ENCODE measurements around the gene SMYD4.
A peak's percentile ranks its signal among the peaks of the same experiment; 100 is the strongest.
"Not testable (repeated sequence)": the region's sequence is repeated elsewhere in the genome, so short reads cannot be mapped to it uniquely, and the experiment has no call there.

The SMYD4 gene

DNA sequence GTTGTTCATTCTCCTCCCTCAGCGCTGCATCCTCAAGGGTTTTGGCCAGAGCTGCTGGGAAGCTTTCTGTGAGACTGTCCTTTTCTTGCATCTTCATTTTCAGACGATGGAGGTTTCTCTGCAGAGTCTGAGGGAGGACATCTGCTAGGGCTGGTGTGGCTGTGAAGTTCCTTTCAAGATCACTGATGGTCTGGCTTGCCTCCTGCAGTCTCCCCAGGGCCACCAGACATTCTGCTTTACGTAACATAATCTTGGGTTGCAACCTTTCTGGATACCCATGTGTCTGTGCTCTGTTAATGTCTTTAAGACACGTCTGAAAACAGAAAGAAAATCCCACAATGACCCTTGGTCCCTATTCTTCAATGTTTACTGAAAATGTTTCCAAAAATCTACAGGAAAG is 29.0 kb downstream of the SMYD4 start:
- Mint-ChIP-seq H3K27me3 (no peaks in the 10 kb centered on the region), H3K9me3 (no peaks in the 10 kb centered on the region), H3K27ac (no peak overlapping the region), H3K4me3 (no peak overlapping the region), H3K4me1 (peaks cover 9% of the 10 kb centered on the region), H3K36me3 (peaks cover 38% of the 10 kb centered on the region)
- ATAC-seq = no peak

DNA sequence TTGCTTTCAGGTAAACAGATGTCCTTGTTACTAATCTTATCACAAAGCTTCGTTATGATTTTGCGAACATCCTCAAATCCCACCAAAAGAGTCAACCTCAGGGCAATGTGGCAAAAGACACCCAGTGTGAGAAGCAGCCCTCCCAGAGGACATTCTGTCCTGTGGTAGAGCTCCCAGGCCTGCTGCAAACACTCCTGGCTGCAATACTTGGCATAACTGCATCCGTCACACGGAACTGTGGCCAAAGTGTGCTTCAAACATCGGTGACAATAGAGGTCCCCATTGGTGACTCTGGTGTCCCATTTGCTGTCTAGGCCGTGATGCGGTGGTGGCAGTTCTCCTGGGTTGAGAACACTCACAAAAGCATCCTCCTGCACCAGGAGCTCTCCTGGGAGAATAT is 29.5 kb downstream of the SMYD4 start:
- Mint-ChIP-seq H3K27ac (no peak overlapping the region), H3K4me3 (no peak overlapping the region), H3K9me3 (no peaks in the 10 kb centered on the region), H3K36me3 (peaks cover 39% of the 10 kb centered on the region), H3K4me1 (peaks cover 9% of the 10 kb centered on the region), H3K27me3 (no peaks in the 10 kb centered on the region)
- ATAC-seq = no peak

DNA sequence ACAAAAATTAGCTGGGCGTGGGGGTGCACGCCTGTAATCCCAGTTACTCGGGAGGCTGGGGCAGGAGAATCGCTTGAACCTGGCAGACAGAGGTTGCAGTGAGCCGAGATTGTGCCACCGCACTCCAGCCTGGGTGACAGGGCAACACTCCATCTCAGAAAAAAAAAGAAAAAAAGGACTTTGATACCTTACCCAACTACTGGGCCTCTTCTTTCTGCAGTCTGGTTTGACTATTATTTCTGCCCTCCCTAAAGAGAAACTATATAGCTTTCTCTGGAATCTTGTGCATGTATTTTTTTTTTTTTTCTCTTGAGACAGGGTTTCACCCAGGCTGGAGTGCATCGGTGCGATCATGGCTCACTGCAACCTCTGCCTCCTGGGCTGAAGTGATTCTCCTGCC is 31.9 kb downstream of the SMYD4 start:
- H3K9me3 Mint-ChIP-seq, H3K27ac Mint-ChIP-seq, ATAC-seq, H3K4me3 Mint-ChIP-seq, H3K4me1 Mint-ChIP-seq, H3K27me3 Mint-ChIP-seq: not testable (repeated sequence)
- peaks cover 24% of the 10 kb centered on the region for H3K36me3 Mint-ChIP-seq

DNA sequence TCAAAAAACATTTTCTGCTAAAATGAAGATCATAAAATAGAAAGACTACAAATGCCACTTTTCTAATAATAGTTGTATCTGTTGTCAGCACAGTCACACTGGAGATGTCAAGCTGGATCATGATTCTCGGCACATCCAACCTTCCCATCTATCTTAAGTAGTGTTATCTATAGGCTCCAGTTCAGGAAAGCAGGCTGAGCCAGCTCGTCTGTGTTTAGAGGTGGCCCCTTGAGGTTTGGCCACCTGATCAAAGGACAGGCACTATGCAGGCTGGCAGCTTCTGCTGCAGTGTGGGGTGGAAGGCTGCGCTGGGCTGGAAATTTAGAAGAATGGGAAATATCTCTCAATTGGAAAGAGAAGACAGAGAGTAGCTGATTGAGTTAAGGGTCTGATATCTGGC is 32.4 kb downstream of the SMYD4 start:
- H3K27ac Mint-ChIP-seq = peak overlapping the region; percentile 12
- no peak overlapping the region for H3K4me3 Mint-ChIP-seq
- peaks cover 9% of the 10 kb centered on the region for H3K4me1 Mint-ChIP-seq
- no peaks in the 10 kb centered on the region for H3K9me3 Mint-ChIP-seq
- H3K27me3 Mint-ChIP-seq = no peaks in the 10 kb centered on the region
- ATAC-seq = no peak
- peaks cover 24% of the 10 kb centered on the region for H3K36me3 Mint-ChIP-seq

DNA sequence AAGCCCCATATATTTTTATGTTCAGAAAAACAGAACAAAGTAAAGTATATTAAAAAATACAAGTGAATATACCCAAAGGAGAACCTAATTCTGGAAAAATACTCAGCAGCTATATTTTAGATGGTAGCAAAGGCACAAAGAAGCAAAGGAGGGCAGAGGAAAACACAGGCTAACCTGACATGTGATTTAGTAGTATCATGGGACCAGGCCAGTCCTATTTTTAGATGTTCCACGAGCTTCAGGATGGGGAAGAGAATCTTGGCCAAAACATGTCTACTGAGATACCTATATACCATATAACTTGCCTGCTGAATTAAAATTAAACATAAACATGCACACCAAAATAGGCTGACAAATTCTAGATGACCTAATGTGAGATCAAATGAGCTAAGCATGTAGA is 32.9 kb downstream of the SMYD4 start:
- Mint-ChIP-seq H3K4me1 (peaks cover 9% of the 10 kb centered on the region), H3K36me3 (peaks cover 24% of the 10 kb centered on the region), H3K4me3 (no peak overlapping the region), H3K9me3 (no peaks in the 10 kb centered on the region), H3K27ac (peak overlapping the region; percentile 12), H3K27me3 (no peaks in the 10 kb centered on the region)
- no peak for ATAC-seq

DNA sequence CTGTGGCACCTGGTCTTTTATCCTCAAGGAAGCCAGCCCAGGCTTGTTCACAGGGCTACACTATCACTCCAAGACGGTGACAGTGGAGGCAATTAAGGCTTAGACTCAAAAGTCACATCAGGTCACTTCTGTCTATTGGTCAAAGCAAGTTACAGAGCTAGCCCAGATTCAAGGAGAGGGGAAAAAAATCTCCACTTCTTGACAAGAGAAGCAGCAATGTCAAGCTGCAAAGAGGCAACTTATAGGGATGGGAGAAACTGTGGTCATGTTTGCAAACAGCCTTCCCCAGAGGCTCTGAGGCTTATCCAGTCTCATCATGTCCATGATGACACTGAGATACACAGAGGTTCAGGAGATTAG is 36.3 kb downstream of the SMYD4 start:
- ATAC-seq = no peak
- peaks cover 9% of the 10 kb centered on the region for H3K4me1 Mint-ChIP-seq
- no peaks in the 10 kb centered on the region for H3K27me3 Mint-ChIP-seq
- no peak overlapping the region for H3K27ac Mint-ChIP-seq
- no peaks in the 10 kb centered on the region for H3K9me3 Mint-ChIP-seq
- H3K4me3 Mint-ChIP-seq = no peak overlapping the region
- H3K36me3 Mint-ChIP-seq = peaks cover 16% of the 10 kb centered on the region

DNA sequence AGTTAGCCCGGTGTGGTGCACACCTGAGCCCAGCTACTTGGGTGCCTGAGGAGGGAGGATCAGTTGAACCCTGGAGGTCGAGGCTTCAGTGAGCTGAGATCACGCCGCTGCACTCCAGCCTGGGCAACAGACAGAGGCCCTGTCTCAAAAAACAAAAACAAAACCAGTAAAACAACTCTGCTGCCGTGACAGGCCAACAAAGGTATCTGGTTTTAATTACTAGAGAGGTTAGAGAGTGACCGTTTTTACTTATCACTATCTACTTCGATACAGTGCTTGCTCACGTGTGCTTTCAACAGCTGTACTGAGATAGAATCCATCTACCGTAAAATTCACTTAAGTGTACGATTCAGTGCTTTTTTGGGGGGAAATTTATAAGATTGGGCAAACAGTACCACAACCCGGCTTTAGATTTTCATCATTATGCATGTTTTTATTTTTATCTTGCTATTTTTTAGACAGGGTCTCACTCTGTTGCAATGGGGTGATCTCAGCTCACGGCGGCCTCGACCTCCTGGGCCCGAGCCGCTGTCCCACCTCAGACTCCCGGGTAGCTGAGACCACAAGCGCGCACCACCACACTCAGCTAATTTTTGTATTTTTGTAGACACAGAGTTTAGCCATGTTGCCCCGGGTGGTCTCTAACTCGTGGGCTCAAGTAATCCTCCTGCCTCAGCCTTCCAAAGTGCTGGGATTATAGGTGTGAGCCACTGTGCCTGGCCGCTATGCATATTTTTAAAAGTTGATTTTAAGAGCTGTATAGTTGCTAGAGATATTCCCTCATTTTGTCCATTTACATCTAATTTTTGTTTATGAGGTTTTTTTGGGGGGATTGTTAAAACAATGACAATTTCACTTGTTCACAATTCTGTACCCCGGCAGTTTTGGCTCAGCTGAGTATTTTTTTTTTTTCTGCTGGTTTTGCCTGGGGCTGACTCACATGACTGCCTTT is 36.9 kb downstream of the SMYD4 start:
- peaks cover 16% of the 10 kb centered on the region for H3K36me3 Mint-ChIP-seq
- ATAC-seq = no peak
- H3K27me3 Mint-ChIP-seq = no peaks in the 10 kb centered on the region
- peaks cover 9% of the 10 kb centered on the region for H3K4me1 Mint-ChIP-seq
- H3K9me3 Mint-ChIP-seq = no peaks in the 10 kb centered on the region
- H3K4me3 Mint-ChIP-seq = no peak overlapping the region
- H3K27ac Mint-ChIP-seq = no peak overlapping the region

DNA sequence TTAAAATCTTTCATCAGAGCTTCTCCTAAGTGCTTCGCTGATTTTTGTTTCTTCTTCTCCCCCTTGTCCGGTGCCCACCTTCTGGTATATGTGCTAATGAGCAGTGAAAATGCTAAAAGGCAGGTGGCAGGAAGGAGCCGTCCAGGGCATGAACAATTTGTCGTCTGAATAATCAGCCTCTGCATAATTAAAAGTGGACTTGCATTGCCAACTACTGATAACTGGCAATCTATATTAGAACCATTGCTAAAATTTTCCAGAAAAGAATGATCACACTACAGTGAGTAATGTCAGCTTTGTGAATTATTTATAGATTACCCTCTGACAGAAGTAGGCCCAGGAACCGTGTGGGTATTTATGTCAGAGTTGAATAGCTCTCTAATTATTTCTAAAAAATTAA is 39.8 kb downstream of the SMYD4 start:
- no peaks in the 10 kb centered on the region for H3K4me1 Mint-ChIP-seq
- H3K4me3 Mint-ChIP-seq = no peak overlapping the region
- no peaks in the 10 kb centered on the region for H3K27me3 Mint-ChIP-seq
- ATAC-seq = no peak
- no peaks in the 10 kb centered on the region for H3K9me3 Mint-ChIP-seq
- H3K27ac Mint-ChIP-seq = no peak overlapping the region
- H3K36me3 Mint-ChIP-seq = peaks cover 21% of the 10 kb centered on the region

DNA sequence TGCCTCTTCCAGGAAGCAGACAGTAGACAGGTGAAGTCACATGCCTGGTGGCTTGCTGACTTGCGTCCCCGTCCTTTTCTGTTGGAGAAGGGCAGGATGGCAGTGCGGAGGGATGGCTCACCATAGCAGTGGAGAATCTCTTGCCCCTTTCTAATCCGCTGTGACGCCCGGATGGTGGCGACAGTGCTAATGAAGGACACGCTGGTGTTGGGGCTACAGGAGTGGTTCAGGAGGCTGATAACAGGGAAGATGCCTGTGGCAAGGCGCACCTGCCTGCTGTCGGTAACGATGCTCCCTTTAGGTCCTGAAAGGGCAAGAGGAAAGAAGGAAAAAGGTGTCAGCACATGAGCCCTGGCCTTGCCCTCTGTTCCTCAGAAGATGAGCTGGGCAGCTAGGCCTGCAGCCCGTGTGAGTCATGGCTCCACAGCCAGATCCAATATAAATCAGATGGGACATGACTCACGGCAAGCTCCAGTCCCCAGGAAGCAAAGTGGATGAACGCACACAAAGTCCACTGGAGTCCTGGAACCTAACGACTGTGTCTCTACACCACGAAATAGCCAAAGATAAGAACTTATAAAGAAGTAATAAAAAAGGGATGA is 42.3 kb downstream of the SMYD4 start:
- Mint-ChIP-seq H3K27ac (no peak overlapping the region), H3K27me3 (no peaks in the 10 kb centered on the region), H3K4me1 (peaks cover 20% of the 10 kb centered on the region), H3K9me3 (no peaks in the 10 kb centered on the region), H3K36me3 (peaks cover 26% of the 10 kb centered on the region), H3K4me3 (no peak overlapping the region)
- ATAC-seq = no peak

DNA sequence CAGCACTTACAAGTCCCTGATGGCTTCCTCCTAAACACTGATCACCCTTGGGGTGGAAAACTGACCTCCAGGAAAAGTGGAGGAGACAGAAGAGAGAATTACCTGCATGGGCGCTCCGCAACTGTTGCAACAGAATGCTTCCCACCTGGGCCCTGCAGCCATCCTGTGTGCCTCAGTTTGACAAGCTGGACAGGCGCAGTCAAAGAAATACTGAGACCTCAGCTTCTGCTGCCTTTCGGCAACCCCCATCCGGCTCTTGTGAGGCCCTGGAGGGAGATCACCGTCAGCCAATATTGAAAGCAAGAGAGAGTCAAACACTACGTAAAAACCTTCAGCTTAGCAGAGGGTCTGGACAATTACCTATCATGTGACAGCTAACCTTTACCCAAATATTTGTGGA is 43.0 kb downstream of the SMYD4 start:
- Mint-ChIP-seq H3K27me3 (no peaks in the 10 kb centered on the region), H3K36me3 (peaks cover 33% of the 10 kb centered on the region), H3K4me1 (peaks cover 26% of the 10 kb centered on the region), H3K4me3 (no peak overlapping the region), H3K9me3 (no peaks in the 10 kb centered on the region), H3K27ac (no peak overlapping the region)
- ATAC-seq = no peak

DNA sequence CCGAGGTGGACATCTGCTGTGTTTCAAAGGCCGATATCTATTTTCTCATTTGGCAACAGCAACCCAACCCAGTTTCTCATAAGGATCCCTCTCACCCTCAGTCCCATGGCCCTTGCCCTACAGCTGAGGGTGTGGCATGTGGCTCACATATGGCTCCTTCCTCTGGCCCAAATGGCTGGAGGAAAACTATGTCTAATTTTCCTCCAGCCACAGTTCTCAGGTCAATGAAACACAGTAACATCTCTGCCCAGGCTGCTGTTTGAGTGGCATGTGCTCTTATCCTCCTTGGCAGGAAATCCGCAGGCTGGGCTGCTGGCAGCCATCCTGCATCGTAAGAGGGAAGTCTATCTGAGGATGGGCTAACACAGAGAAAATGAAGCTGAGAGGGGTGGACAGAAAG is 43.8 kb downstream of the SMYD4 start:
- Mint-ChIP-seq H3K36me3 (peaks cover 33% of the 10 kb centered on the region), H3K27ac (peak overlapping the region; percentile 22), H3K4me3 (no peak overlapping the region), H3K4me1 (peaks cover 26% of the 10 kb centered on the region), H3K9me3 (no peaks in the 10 kb centered on the region), H3K27me3 (no peaks in the 10 kb centered on the region)
- no peak for ATAC-seq

DNA sequence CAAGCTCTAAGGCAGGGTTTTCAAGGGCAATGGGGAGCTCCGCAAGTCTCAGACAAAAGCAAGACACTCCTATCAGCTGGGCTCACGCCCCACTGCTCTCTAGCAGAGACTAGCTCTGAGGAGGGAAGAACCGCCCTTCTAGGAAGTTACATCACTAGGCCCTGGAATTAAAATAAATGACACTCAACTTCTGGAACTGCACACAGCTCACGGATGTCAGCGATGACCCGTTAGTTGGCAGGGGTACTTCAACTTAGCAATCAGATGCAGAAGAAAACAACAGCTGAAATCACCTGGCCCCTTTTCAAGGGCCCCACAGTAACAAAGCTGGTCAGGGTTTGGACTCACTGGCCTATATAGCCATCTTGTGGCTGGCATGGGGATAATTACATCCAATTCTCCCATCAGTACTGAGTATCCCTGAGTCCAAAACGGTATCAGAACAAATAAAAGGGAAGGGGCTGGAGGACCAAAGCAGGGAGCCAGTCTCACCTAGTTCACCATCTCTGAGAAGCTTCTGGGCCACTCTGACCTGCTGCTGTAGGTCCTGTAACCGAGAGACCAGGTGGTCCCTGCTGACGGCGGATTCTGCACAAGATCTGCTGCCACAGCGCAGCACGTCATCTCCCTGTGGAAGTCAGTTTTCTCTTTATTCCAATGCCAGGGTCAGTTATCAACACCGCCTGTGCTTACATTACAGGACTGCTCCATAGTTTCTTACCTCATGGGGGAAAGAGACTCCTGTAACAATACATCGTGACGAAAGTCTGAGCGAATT is 45.7 kb downstream of the SMYD4 start:
- Mint-ChIP-seq H3K27ac (peak overlapping the region; percentile 94), H3K27me3 (no peaks in the 10 kb centered on the region), H3K4me3 (peak overlapping the region; percentile 37), H3K9me3 (no peaks in the 10 kb centered on the region), H3K36me3 (peaks cover 33% of the 10 kb centered on the region), H3K4me1 (peaks cover 26% of the 10 kb centered on the region)
- ATAC-seq = peak; percentile 91

DNA sequence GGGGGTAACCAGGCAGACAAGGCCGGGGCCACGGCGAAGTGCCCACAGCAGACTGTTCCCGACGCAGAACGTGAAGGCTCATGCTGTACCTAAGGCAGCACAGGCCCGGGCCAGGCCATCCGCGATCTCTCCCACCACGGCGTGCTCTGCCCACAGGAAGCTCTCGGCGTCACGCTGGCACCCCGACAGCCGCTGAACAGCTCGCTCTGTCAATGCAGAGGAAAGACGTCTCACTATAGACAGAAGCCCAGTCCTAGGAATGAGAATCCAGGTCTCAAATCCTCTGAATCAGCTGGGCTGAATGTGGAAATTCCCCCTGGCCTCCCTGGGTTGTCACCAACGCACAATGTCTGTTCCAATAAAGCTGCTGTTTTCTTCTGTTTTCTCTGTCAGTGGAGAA is 46.4 kb downstream of the SMYD4 start:
- Mint-ChIP-seq H3K4me3 (peak overlapping the region; percentile 37), H3K27me3 (no peaks in the 10 kb centered on the region), H3K27ac (peak overlapping the region; percentile 94), H3K36me3 (peaks cover 37% of the 10 kb centered on the region), H3K9me3 (no peaks in the 10 kb centered on the region), H3K4me1 (peaks cover 26% of the 10 kb centered on the region)
- peak; percentile 75 for ATAC-seq

DNA sequence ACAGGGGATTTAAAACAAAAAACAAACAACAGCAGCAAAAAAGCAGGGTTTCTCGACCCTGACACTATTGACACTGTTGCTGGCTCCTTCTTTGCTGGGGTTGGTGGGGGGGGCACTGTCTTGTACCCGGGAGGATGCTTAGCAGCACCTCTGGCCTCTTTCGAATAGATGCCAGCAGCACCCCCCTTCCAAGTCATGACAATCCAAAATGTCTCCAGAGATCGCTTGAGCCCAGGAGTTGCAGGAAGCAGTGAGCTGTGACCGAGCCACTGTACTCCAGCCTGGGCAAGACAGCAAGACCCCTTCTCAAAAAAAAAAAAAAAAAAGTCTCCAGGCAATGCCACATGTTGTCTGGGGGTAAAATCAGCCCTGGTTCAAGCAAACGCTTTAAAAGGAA is 47.5 kb downstream of the SMYD4 start:
- Mint-ChIP-seq H3K4me3 (no peak overlapping the region), H3K36me3 (peaks cover 41% of the 10 kb centered on the region), H3K27ac (peak overlapping the region; percentile 94), H3K27me3 (no peaks in the 10 kb centered on the region), H3K4me1 (peaks cover 26% of the 10 kb centered on the region), H3K9me3 (no peaks in the 10 kb centered on the region)
- no peak for ATAC-seq

DNA sequence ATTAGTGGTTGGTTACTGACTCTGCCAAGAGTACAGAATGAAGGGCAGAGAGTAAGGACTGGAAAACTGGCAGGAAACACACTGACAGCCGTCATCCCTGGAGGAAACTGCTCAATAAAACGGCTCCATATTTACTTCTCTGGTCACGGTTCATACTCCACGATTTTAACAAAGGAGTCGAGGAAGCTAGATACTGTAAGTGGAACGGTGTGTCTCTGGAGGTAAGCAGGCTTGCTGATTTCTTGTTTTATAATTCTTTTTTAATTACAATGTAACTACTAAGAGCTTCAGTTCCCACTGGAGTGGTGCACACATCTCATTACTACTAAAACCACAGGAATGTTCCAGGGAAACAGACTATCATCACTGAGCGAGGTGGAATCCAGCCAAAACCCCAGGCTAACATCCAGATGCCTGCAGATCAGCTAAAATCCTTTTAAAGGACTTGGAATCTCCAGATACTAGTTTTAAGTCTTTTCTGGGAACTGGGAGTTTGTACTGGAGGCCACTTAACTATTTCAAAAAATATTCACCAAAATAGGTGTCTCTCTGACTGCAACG is 50.1 kb downstream of the SMYD4 start:
- H3K4me3 Mint-ChIP-seq = no peak overlapping the region
- H3K27me3 Mint-ChIP-seq = no peaks in the 10 kb centered on the region
- H3K4me1 Mint-ChIP-seq = peaks cover 26% of the 10 kb centered on the region
- no peaks in the 10 kb centered on the region for H3K9me3 Mint-ChIP-seq
- ATAC-seq = no peak
- no peak overlapping the region for H3K27ac Mint-ChIP-seq
- H3K36me3 Mint-ChIP-seq = peaks cover 31% of the 10 kb centered on the region
